CD14-positive monocyte (primary cell): ENCODE measurements around the gene IGF2BP1. TPM values are rescaled to one million over a fixed set of nuclear protein-coding genes. Genes with fewer than 3 reads are reported as not detected.

Source experiments
- DNase-seq, 3 donors: peaks; one replicate each; pipeline ENCODE4 v3.0.0-alpha.2; 2011 to 2022
- H2AFZ ChIP-seq: 2 replicates; pipeline ENCODE4 v1.6.0; 2012; ENCODE audit warnings: mild to moderate bottlenecking, low read depth, low read length, inconsistent platforms; ENCODE audit not compliant: insufficient read depth, poor library complexity, severe bottlenecking
- H3K27ac ChIP-seq, 2 donors: 1 replicate in 1 of 2; 2 replicates in 1 of 2; pipeline ENCODE4 v1.5.1; 2012 to 2013; ENCODE audit warnings: low read length in 2 of 2, control low read depth in 1 of 2, inconsistent platforms in 1 of 2, low read depth in 1 of 2, mild to moderate bottlenecking in 1 of 2
- H3K27me3 ChIP-seq, 2 donors: one replicate each; pipeline versions ENCODE4 v1.6.0 to v1.6.1; 2011 to 2013; ENCODE audit warnings: low read length in 2 of 2; ENCODE audit not compliant: control insufficient read depth in 2 of 2, insufficient read depth in 2 of 2
- H3K36me3 ChIP-seq, 2 donors: replicated peaks in 1 of 2; 1 replicate in 1 of 2; 2 replicates in 1 of 2; pipeline versions ENCODE4 v1.5.1 to v1.6.1; 2012 to 2013; ENCODE audit warnings: low read length in 2 of 2, control low read depth in 1 of 2, inconsistent platforms in 1 of 2, mild to moderate bottlenecking in 1 of 2; ENCODE audit not compliant: insufficient read depth in 2 of 2, control insufficient read depth in 1 of 2
- H3K4me1 ChIP-seq, 2 donors: 1 replicate in 1 of 2; 2 replicates in 1 of 2; pipeline versions ENCODE4 v1.5.1 to v1.6.1; 2012 to 2013; ENCODE audit warnings: low read length in 2 of 2, control low read depth in 1 of 2, inconsistent platforms in 1 of 2, mild to moderate bottlenecking in 1 of 2, moderate library complexity in 1 of 2; ENCODE audit not compliant: insufficient read depth in 2 of 2, control insufficient read depth in 1 of 2
- H3K4me2 ChIP-seq: replicated peaks from 2 replicates; pipeline ENCODE3; 2012; ENCODE audit warnings: low read length, moderate library complexity, mild to moderate bottlenecking; ENCODE audit not compliant: poor library complexity, severe bottlenecking; ENCODE audit errors: extremely low read depth
- H3K4me3 ChIP-seq, 3 experiments: fragments of 200-600 bp in 1 of 3; sonication (generic) in 1 of 3; replicated peaks in 1 of 3; 1 replicate in 2 of 3; 2 replicates in 1 of 3; pipeline ENCODE4 v1.5.1; 2011 to 2013; ENCODE audit warnings: low read length in 3 of 3, mild to moderate bottlenecking in 3 of 3, control low read depth in 2 of 3, low read depth in 2 of 3, inconsistent platforms in 1 of 3, moderate library complexity in 1 of 3
- H3K79me2 ChIP-seq: 2 replicates; pipeline ENCODE4 v1.6.0; 2012; ENCODE audit warnings: mild to moderate bottlenecking, control low read depth, inconsistent platforms, low read length, moderate library complexity; ENCODE audit not compliant: insufficient read depth
- H3K9ac ChIP-seq: 2 replicates; pipeline ENCODE4 v1.6.0; 2017; ENCODE audit warnings: low read length, mild to moderate bottlenecking; ENCODE audit not compliant: insufficient read depth, poor library complexity, severe bottlenecking
- H3K9me3 ChIP-seq, 2 donors: replicated peaks in 1 of 2; 1 replicate in 1 of 2; 2 replicates in 1 of 2; pipeline versions ENCODE4 v1.5.1 to v1.6.1; 2012 to 2013; ENCODE audit warnings: low read length in 2 of 2, control low read depth in 1 of 2; ENCODE audit not compliant: control insufficient read depth in 1 of 2, insufficient read depth in 1 of 2
- H4K20me1 ChIP-seq: 2 replicates; pipeline ENCODE4 v1.6.0; 2012; ENCODE audit warnings: mild to moderate bottlenecking, low read length, control low read depth, moderate library complexity; ENCODE audit not compliant: insufficient read depth
- H3K27ac Mint-ChIP-seq, 7 donors: one replicate each; pipeline ENCODE4 v1.8.0; 2020; ENCODE audit warnings: mild to moderate bottlenecking in 7 of 7, mixed read lengths in 7 of 7, moderate library complexity in 6 of 7, inconsistent platforms in 2 of 7
- H3K27me3 Mint-ChIP-seq, 3 donors: one replicate each; pipeline ENCODE4 v1.8.0; 2021 to 2022; ENCODE audit warnings: low read depth in 3 of 3, mild to moderate bottlenecking in 3 of 3, mixed read lengths in 3 of 3, moderate library complexity in 3 of 3, inconsistent platforms in 1 of 3
- H3K36me3 Mint-ChIP-seq, 2 donors: one replicate each; pipeline ENCODE4 v1.8.0; 2020; ENCODE audit warnings: mixed read lengths in 2 of 2, inconsistent platforms in 1 of 2, mild to moderate bottlenecking in 1 of 2
- H3K4me1 Mint-ChIP-seq: one replicate; pipeline ENCODE4 v1.8.0; 2020; ENCODE audit warnings: mild to moderate bottlenecking, mixed read lengths
- H3K4me3 Mint-ChIP-seq, 2 donors: one replicate each; pipeline ENCODE4 v1.8.0; 2020; ENCODE audit warnings: mild to moderate bottlenecking in 2 of 2, mixed read lengths in 2 of 2, moderate library complexity in 1 of 2
- H3K9me3 Mint-ChIP-seq, 7 donors: one replicate each; pipeline ENCODE4 v1.8.0; 2020 to 2022; ENCODE audit warnings: mixed read lengths in 7 of 7, mild to moderate bottlenecking in 6 of 7, moderate library complexity in 6 of 7, inconsistent platforms in 2 of 7
- WGBS: methylation state at CpG from one replicate; pipeline ENCODE4 v1.1.5; 2013; ENCODE audit warnings: missing lambda C conversion rate; ENCODE audit not compliant: insufficient coverage; 5-methylcytosine and 5-hydroxymethylcytosine counted together
- intact Hi-C, 2 donors: fragments of 100-400 bp; cut with micrococcal nuclease; formaldehyde crosslinking; loops; one replicate each; pipeline versions ENCODE4 v1.15.0 to v1.15.1; 2023
- polyA plus RNA-seq, 3 donors: library from polyadenylated mRNA; depleted of rRNA in 1 of 3; unstranded in 2 of 3; stranded (reverse) in 1 of 3; fragments of 300-500 nt in 2 of 3; fragments of >200 nt in 1 of 3; fragmentation: Illumina TruSeq in 2 of 3; gene quantifications; 1 replicate in 2 of 3; 2 replicates in 1 of 3; pipeline ENCODE4 v1.2.3, GENCODE V29; 2012 to 2021
- TF ChIP-seq, protein P1 (sequence below): fragments of 200-600 bp; IDR thresholded peaks from one replicate; pipeline ENCODE4 v1.8.0; 2022; ENCODE audit warnings: antibody characterized with exemption, mild to moderate bottlenecking

The IGF2BP1 gene
- polyA plus RNA-seq, 3 donors = not detected

DNA sequence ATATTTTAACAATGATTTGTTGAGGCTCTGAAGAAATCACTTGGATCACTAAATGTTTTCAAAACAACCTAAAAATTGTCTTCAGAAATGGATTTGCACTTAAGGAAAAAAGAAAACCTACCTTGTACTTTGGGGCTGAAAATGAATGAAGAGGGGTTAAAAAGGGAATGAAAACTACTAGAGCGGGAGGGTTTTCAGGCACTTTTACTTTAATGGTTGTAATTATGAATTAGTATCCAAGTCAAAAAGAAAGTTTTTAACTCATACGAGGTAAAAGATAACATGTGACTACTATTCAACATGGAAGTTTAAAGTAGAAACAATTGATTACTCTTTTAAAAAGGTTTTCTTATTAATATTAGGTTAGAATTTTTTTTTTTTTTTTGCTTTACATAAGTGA is 5.1 kb downstream of the IGF2BP1 start:
- intact Hi-C loops = no loop called here
- no peak overlapping the region for H3K4me2 ChIP-seq
- H3K27me3 ChIP-seq = peaks cover 96 to 99% of the 10 kb centered on the region in 2 donors
- Mint-ChIP-seq H3K27me3 (peaks cover 97 to 99% (median 98%) of the 10 kb centered on the region in 3 donors), H3K4me1 (peaks cover 18% of the 10 kb centered on the region), H3K36me3 (peaks cover 0 to 9% of the 10 kb centered on the region in 2 donors), H3K4me3 (peak overlapping the region in 1 of 2 donors; percentile 81), H3K27ac (no peak overlapping the region), H3K9me3 (peaks cover 0 to 22% (median 10%) of the 10 kb centered on the region in 7 donors)
- peaks cover 0 to 23% of the 10 kb centered on the region in 2 donors for H3K9me3 ChIP-seq
- no peak overlapping the region for H3K9ac ChIP-seq
- H3K27ac ChIP-seq = no peak overlapping the region
- no CpG with 5 or more reads among the region's 2 CpGs for WGBS
- no peak for DNase-seq
- TF ChIP-seq, protein P1, sequence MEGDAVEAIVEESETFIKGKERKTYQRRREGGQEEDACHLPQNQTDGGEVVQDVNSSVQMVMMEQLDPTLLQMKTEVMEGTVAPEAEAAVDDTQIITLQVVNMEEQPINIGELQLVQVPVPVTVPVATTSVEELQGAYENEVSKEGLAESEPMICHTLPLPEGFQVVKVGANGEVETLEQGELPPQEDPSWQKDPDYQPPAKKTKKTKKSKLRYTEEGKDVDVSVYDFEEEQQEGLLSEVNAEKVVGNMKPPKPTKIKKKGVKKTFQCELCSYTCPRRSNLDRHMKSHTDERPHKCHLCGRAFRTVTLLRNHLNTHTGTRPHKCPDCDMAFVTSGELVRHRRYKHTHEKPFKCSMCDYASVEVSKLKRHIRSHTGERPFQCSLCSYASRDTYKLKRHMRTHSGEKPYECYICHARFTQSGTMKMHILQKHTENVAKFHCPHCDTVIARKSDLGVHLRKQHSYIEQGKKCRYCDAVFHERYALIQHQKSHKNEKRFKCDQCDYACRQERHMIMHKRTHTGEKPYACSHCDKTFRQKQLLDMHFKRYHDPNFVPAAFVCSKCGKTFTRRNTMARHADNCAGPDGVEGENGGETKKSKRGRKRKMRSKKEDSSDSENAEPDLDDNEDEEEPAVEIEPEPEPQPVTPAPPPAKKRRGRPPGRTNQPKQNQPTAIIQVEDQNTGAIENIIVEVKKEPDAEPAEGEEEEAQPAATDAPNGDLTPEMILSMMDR = no peak
- H3K4me1 ChIP-seq = peaks cover 10 to 12% of the 10 kb centered on the region in 2 donors
- H3K79me2 ChIP-seq = no peaks in the 10 kb centered on the region
- no peaks in the 10 kb centered on the region for H3K36me3 ChIP-seq
- no peak overlapping the region for H3K4me3 ChIP-seq
- H2AFZ ChIP-seq = no peak overlapping the region
- H4K20me1 ChIP-seq = no peaks in the 10 kb centered on the region

DNA sequence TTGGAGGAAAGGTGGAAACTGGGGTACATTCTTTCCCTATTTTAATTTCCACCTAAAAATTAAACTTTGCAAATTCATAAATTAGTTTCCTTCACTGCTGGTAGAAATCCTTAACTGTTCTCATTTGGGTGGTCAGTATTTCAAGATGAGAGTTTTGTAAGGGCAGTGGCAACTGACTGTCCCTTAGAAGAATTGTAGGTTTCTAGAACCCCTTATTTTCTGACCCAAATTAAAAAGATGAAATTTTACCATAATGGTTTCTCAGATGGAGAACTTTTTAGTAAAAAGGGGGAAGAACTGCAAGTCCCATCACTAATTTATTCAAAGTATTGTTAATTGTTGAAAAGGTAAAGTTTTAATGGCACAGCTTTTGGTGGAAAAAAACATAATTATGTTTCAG is 5.6 kb downstream of the IGF2BP1 start:
- no peak overlapping the region for H2AFZ ChIP-seq
- H3K9me3 ChIP-seq = peaks cover 0 to 23% of the 10 kb centered on the region in 2 donors
- TF ChIP-seq, protein P1 = no peak
- Mint-ChIP-seq H3K27me3 (peaks cover 95 to 99% (median 97%) of the 10 kb centered on the region in 3 donors), H3K9me3 (peaks cover 0 to 18% (median 10%) of the 10 kb centered on the region in 7 donors), H3K4me3 (peak overlapping the region in 1 of 2 donors; percentile 68), H3K27ac (no peak overlapping the region), H3K4me1 (peaks cover 13% of the 10 kb centered on the region), H3K36me3 (peaks cover 0 to 9% of the 10 kb centered on the region in 2 donors)
- no peaks in the 10 kb centered on the region for H3K36me3 ChIP-seq
- H3K9ac ChIP-seq = no peak overlapping the region
- H3K27ac ChIP-seq = no peak overlapping the region
- H4K20me1 ChIP-seq = no peaks in the 10 kb centered on the region
- intact Hi-C loops = no loop called here
- H3K79me2 ChIP-seq = no peaks in the 10 kb centered on the region
- DNase-seq = no peak
- H3K4me2 ChIP-seq = no peak overlapping the region
- H3K27me3 ChIP-seq = peaks cover 95 to 98% of the 10 kb centered on the region in 2 donors
- no peak overlapping the region for H3K4me3 ChIP-seq
- peaks cover 6 to 8% of the 10 kb centered on the region in 2 donors for H3K4me1 ChIP-seq
